NCI-H146 treated with DMSO at 0.1 percent for 48 hours (cell line): ENCODE results near the gene FZD2.

Source experiments
- DNase-seq: peaks from one replicate; lab custom pipeline; 2025; ENCODE audit not compliant: unreplicated experiment; lab: John Stamatoyannopoulos, UW

Gene FZD2

GRCh38 chr17:44604768-44605485 is 47.6 kb downstream of the FZD2 start:
- no peak for DNase-seq

GRCh38 chr17:44606658-44607057 is 49.4 kb downstream of the FZD2 start:
- no peak for DNase-seq

- peak; percentile 91 for DNase-seq
Measured at GRCh38 chr17:44607836-44608690, 50.8 kb downstream of the FZD2 start.

GRCh38 chr17:44608727-44609435 is 51.6 kb downstream of the FZD2 start:
- peak; percentile 80 for DNase-seq

- no peak for DNase-seq
Measured at GRCh38 chr17:44610331-44610730, 53.0 kb downstream of the FZD2 start.
